ENCODE data around the gene CBFA2T2. TPM values are rescaled to one million over a fixed set of nuclear protein-coding genes. Genes with fewer than 3 reads are reported as not detected.
A peak's percentile ranks its signal among the peaks of the same experiment; 100 is the strongest.

Gene CBFA2T2
- total RNA-seq, 2 experiments from 2014 or later = 17.9 to 18.6 TPM

DNA sequence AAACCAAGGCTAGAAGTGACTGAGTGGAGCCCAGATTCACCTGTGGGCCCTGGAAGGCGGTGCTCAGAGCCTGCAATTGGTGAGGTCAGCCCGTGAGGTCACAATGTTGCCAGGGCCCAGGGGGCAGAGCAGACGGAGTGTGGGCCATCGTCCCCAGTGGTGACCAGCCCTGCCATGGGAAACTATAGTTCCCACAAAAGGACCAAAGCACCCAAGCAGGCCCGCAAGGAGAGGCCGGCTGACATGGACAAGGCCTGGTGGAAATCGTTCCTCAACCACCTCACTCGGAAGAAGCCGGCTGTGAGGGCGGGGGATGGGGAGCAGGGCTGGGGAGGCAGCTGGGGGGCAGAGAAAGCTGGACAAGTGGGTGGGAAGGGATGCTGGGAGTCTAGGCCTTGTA lies 172.3 kb downstream of the CBFA2T2 start, which contains the start of gene C20orf144:
Gene C20orf144 (plus strand): TSS at position 156 of the 400 bp plus-strand sequence. CDS start 19 bp downstream, at position 175.
- Mint-ChIP-seq H3K4me1 (ENCODE audit: low read depth) (peaks cover 35% of the 10 kb centered on the region), H3K27me3 (no peaks in the 10 kb centered on the region), H3K9me3 (no peaks in the 10 kb centered on the region), H3K36me3 (ENCODE audit: low read depth) (no peaks in the 10 kb centered on the region), H3K4me3 (peak within 1 kb of the TSS; percentile 88), H3K27ac (peak within 1 kb of the TSS; percentile 83)
- ATAC-seq (ENCODE audit: poor library complexity) = no peak
- TF ChIP-seq, protein P1, sequence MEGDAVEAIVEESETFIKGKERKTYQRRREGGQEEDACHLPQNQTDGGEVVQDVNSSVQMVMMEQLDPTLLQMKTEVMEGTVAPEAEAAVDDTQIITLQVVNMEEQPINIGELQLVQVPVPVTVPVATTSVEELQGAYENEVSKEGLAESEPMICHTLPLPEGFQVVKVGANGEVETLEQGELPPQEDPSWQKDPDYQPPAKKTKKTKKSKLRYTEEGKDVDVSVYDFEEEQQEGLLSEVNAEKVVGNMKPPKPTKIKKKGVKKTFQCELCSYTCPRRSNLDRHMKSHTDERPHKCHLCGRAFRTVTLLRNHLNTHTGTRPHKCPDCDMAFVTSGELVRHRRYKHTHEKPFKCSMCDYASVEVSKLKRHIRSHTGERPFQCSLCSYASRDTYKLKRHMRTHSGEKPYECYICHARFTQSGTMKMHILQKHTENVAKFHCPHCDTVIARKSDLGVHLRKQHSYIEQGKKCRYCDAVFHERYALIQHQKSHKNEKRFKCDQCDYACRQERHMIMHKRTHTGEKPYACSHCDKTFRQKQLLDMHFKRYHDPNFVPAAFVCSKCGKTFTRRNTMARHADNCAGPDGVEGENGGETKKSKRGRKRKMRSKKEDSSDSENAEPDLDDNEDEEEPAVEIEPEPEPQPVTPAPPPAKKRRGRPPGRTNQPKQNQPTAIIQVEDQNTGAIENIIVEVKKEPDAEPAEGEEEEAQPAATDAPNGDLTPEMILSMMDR (IDR thresholded peaks at IDR 0.05) = no peak
- peak within 1 kb of the TSS; percentile 88 to 92 for H3K27ac ChIP-seq (ENCODE audit: low read depth in 1 of 2, low read length in 2 of 2)
- peaks cover 38% of the 10 kb centered on the region for H3K4me1 ChIP-seq (ENCODE audit: insufficient read depth, low read length)
- H3K9me3 ChIP-seq (ENCODE audit: control insufficient read depth in 1 of 2, insufficient read depth in 1 of 2, low read length in 2 of 2) = no peaks in the 10 kb centered on the region
- intact Hi-C loops (cut with DNase I, micrococcal nuclease) = loop anchor here (5.0 to 10.0 kb wide), 6 partner anchors 73 to 1707 kb away; partner anchors contain the start of genes CDK5RAP1 (in 1 of the 2), DYNLRB1 (in 1 of the 2), PDRG1 (in 1 of the 2) and SNTA1 (in 1 of the 2)
- peak within 1 kb of the TSS; percentile 91 for H3K4me3 ChIP-seq (ENCODE audit: low read length)
- H3K36me3 ChIP-seq (ENCODE audit: insufficient read depth, low read length) = no peaks in the 10 kb centered on the region
- ChIA-PET CTCF (interaction anchor here (1.7 kb wide), 1 partner anchor 70 kb away, joined by 6 read pairs; no protein-coding TSS in a partner anchor), POLR2A (interaction anchor here (1.1 to 3.3 kb wide), 4 partner anchors 18 to 220 kb away, joined by 3 to 26 read pairs (median 12); partner anchors contain the start of gene ZNF341)
- no peaks in the 10 kb centered on the region for H3K27me3 ChIP-seq (ENCODE audit: control insufficient read depth in 1 of 2, insufficient read depth in 2 of 2, low read length in 2 of 2)
- no peak for DNase-seq

DNA sequence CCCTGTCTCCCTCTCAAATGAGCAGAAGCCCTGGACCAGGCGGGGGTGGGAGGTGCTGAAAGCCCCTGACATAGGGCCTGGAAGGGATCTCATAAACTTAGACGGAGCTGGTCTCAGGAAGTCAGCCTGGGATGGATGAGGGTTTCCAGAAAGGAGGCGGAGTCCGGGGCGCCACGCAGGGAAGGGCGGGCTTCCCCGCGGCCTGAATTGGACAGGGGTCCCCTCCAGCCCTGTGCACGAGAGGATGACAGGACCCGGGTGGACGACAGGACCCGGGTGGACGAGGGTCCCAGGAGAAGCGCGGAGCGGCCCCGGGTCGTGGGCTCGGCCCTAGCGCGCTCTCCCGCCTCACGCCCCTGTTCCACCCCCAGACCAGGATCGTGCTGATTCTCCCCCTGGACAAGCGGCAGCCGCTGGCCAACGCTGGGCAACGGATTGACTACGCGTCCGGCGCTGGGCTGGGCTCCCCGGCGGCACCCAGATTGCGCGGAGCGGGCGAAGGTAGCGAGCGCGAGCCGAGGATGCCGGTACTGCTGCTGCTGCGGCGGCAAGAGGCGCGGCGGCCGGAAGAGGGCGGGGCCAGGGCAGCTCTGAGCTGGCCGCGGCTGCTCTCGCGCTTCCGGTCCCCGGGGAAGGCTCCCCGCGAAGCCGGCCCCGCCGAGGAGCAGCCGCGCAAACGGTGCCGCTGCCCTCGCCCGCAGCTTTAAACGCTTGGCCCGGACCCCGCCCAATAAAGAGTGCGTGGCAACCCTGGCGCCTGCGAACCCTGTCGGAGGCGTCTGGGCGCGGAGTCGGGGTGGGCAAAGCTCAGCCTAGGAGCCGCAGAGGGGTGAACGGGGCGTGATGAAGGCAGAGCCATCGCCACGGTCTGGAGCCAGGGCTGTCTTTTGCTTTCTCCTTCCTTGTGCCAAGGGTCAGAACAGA lies 173.5 kb downstream of the CBFA2T2 start:
- H3K9me3 ChIP-seq (ENCODE audit: control insufficient read depth in 1 of 2, insufficient read depth in 1 of 2, low read length in 2 of 2) = no peaks in the 10 kb centered on the region
- Mint-ChIP-seq H3K36me3 (ENCODE audit: low read depth) (no peaks in the 10 kb centered on the region), H3K27ac (peak overlapping the region; percentile 83), H3K4me1 (ENCODE audit: low read depth) (peaks cover 35% of the 10 kb centered on the region), H3K9me3 (no peaks in the 10 kb centered on the region), H3K27me3 (no peaks in the 10 kb centered on the region), H3K4me3 (peak overlapping the region; percentile 88)
- H3K4me3 ChIP-seq (ENCODE audit: low read length) = peak overlapping the region; percentile 91
- ChIA-PET POLR2A (interaction anchor here (0.7 to 3.3 kb wide), 17 partner anchors 10 to 449 kb away, joined by 3 to 28 read pairs (median 5); partner anchors contain the start of genes CBFA2T2, EIF2S2, PXMP4 and RALY), CTCF (interaction anchor here (0.8 to 1.8 kb wide), 4 partner anchors 22 to 69 kb away, joined by 3 to 6 read pairs (median 4); no protein-coding TSS in a partner anchor)
- ATAC-seq (ENCODE audit: poor library complexity) (peak; percentile 70), DNase-seq (peak; percentile 66 to 93 (median 83))
- peaks cover 49% of the 10 kb centered on the region for H3K4me1 ChIP-seq (ENCODE audit: insufficient read depth, low read length)
- peak overlapping the region; percentile 88 to 92 for H3K27ac ChIP-seq (ENCODE audit: low read depth in 1 of 2, low read length in 2 of 2)
- intact Hi-C loops (cut with DNase I, micrococcal nuclease) = loop anchor here (5.0 to 10.0 kb wide), 6 partner anchors 71 to 1709 kb away; partner anchors contain the start of genes CDK5RAP1 (in 1 of the 2), DYNLRB1 (in 1 of the 2), PDRG1 (in 1 of the 2) and SNTA1 (in 1 of the 2)
- H3K27me3 ChIP-seq (ENCODE audit: control insufficient read depth in 1 of 2, insufficient read depth in 2 of 2, low read length in 2 of 2) = no peaks in the 10 kb centered on the region
- no peaks in the 10 kb centered on the region for H3K36me3 ChIP-seq (ENCODE audit: insufficient read depth, low read length)
- TF ChIP-seq, protein P1 (IDR thresholded peaks at IDR 0.05) = no peak

All from CD4-positive, alpha-beta T cell (primary cell).